HG02870 (cell line): Measurements from ENCODE around the gene DGKD.

Source experiments
- ATAC-seq: cut with Tn5 transposase; IDR thresholded peaks from one replicate; pipeline ENCODE4 v1.9.1; 2021; ENCODE audit warnings: mild to moderate bottlenecking, moderate library complexity; ENCODE audit not compliant: unreplicated experiment

Gene DGKD

GRCh38 chr2:233423552-233423860, 69.2 kb downstream of the DGKD start:
- ATAC-seq, result no peak

DNA sequence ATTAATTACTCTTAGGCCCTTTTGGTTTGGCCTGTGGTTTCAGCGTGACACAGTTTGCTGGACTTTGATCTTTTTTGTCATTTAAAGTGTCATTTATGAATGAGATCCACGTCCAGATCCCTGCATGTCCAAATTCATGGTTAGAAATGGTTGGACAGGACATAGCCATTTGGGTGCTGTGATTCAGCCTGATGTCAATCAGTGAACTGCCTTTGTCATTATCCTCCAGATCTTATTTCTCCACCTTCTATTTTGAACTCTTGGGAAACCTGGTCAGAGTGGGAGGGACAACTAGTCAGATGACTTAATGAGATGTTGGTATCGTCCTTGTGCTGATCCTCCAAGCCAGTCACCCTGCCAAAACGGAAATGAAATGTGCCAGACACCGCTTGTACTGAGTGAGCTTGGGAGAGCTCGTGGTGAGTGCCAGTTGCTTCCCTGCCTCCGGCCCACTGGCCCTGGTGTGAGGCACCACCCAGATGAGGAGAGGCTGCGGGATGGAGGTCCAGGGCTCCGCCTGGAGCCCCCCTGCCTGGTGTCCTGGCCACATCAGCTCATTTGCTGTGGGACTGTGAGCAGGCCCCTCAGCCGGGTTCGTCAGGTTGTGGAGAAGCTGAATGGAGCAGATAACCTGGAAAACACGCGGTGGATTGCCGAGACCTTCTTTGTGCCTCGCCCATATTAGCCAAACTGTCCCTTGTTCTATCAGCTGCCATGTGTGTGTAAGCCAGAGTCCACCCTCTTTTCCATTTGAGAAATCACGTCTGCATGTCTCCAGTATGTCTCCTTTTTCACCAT, 70.1 kb downstream of the DGKD start:
- ATAC-seq, result no peak

GRCh38 chr2:233426619-233427342, 72.5 kb downstream of the DGKD start:
- ATAC-seq, result no peak

DNA sequence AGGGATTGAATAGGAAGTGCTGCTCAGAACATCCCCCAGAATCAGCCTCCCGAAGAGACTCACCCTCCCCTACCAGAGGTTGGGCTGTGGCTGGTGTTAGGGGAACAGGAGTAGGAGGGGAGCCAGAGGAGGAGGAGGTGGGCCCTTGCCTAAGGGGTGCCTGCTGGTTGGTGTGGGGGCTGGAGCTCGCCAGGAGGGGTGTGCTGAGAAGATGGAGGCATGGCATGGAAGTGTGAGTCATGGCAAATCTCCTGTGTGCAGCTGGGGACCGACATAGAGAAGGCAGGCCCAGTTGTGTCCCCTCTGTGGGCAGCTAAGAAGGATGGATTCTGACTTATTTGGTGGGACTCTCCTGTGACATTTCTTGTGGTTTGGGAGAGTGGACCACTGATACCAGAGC, 73.7 kb downstream of the DGKD start:
- ATAC-seq, result no peak

DNA sequence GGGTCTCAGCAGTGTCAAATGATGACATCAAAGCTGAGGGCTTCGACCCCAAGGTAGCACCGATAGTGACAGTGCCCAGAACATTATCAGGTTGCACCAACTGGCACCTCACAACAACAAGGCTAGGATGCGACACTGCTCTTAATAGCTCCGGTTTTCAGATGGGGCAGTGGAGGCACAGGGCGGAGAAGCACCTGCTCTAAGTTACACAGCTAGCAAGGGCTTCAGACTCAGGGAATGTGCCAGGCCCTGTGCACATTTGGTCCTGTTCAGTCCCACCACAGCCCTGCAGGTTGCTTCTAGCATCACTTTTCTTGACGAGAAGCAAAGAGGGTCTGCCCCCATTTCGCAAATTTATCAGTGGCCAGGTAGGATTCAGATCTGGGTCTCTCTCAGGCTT, 74.1 kb downstream of the DGKD start:
- ATAC-seq, result no peak

GRCh38 chr2:233429175-233429897, 75.0 kb downstream of the DGKD start:
- ATAC-seq, result no peak

DNA sequence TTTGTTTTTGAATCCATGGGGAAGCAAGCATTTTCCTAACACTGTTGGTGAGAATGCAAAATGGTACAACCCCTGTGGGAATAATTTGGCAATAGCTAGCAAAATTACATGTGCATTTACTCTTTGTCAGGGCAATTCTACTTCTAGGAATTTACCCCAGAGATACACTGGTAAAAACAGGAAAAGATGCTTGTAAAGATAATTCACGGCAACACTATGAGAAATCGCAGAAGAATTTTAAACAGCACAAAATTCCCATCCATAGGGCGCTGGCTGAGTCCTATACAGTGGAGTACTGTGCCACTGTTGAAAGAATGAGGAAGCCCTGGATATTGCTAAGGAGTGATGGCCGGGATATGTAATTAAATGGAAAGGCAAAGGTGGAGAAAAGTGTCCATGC, 75.8 kb downstream of the DGKD start:
- ATAC-seq, result no peak

DNA sequence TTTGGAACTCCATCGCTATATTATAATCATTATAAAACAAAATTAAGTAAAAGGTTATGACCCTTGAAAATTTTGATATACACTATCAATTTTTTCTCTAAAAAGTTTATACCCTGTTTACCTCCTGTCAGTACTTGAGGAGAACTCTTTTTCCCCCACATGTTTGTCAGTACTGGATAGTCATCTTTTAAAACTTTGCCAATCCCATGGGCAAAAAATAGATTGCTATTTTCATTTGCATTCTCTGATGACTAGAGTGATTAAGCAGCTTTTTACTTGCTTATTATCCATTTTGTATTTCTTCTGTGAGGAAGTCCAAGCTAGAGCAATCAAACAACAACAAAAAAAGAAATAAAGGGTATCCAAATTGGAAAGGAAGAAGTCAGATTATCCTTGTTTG, 76.4 kb downstream of the DGKD start:
- ATAC-seq, result no peak

GRCh38 chr2:233433029-233433428, 78.7 kb downstream of the DGKD start:
- ATAC-seq, result no peak

DNA sequence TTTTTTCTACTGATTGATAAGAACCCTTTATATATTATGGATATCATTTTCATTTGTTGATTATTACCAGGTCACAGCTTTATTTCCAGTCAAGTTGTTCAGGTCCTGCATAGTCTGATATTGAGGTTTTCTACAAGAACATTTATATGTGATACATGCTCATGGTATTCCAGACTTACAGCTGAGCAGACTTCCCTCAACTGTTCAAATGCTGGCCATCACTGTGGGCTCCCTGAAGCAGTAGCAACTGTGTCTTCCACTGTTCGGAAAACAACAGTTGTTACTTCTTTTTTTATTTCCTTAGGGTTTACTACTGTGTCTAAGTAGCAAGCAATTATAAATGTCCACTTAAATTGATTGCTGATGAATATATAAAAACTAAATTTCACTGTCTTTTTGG, 79.5 kb downstream of the DGKD start:
- ATAC-seq, result no peak

- no peak for ATAC-seq
These were observed 80.5 kb downstream of the DGKD start for GRCh38 chr2:233434666-233435330.

DNA sequence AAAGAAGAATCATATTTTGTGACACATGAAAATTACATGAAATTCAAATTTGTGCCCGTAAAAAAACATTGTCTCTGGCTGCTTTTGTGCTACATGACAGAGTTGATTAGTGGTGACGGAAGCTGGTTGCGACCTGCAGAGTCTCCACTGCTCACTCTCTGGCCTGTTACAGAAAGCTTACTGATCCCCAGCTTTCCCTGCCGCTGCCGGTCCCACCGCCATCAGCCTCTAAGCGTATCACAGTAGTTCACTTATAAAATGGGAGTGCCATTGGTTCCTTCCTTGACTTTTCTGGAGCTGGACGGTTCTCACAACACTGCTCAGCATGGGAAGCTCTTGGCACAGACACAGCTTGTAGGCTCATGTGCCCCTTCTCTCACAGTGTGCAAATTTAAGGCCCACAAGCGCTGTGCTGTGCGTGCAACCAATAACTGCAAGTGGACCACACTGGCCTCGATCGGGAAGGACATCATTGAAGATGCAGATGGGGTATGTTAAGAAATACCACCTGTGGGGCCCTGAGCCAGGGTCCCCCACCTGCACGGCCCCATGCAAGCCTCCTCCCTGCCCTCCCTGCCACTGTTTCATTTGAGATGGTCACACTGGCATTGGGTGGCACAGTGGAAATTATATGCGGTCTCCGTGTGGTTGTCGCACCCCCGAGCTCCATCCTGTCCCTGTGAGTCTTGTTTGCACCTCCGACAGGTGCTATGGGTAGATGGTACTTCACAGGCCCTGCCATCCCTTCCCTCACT, 81.3 kb downstream of the DGKD start:
- no peak for ATAC-seq

- ATAC-seq, result no peak
These were observed 81.9 kb downstream of the DGKD start for GRCh38 chr2:233436191-233436581.

- ATAC-seq, result no peak
These were observed 82.6 kb downstream of the DGKD start for GRCh38 chr2:233436691-233437438.

DNA sequence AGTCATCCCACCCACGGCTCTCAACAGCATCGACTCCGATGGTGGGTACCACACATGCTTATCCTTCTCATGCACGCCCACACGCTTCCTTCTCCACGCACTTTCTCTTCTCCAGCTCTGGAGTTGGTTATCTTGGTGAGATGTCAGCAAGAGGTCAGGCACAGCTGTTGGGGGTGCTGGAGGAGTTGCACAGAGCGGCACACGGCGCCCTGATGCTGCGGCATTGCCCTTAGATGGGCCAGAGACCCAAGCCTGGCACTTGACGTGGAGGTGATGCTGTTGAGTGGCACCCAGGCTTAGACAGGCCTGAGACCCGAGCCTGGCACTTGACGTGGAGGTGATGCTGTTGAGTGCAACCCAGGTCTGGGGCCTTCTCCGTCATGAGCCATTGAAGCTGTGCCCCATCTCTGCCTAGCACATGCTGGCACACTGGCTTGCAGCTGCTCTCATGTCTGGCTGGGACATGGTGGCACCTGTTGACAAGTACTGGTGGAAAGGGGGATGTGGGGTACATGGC, 83.2 kb downstream of the DGKD start:
- no peak for ATAC-seq

DNA sequence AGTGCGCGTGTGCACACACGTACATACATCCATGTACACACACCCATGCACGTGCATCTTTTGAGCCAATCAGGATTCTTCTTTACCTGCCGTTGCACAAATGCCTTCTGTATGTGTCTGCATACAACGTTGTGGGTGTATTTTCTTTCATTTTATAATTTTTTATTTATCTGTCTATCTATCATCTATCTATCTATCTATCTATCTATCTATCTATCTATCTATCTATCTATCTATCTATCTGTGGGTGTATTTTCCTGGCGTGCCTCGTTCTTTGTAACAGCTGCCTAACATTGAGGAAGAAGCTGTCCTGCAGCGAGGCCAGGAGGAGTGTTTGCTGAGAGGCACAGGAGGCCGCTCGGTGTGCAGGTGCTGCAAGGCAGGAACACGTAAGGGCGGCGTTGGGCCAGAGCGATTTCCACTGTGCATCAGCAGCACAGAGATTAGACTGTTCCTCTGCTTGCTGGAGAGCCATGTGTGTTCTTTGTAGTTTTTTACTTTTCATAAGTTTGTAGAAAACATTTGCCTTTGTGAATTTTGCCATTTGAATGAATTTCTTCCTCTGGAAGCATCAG, 84.4 kb downstream of the DGKD start:
- ATAC-seq, result no peak

GRCh38 chr2:233439191-233439590, 84.9 kb downstream of the DGKD start:
- ATAC-seq, result no peak

- no peak for ATAC-seq
These were observed 86.0 kb downstream of the DGKD start for GRCh38 chr2:233440314-233440713.

GRCh38 chr2:233440714-233441113, 86.4 kb downstream of the DGKD start:
- ATAC-seq, result no peak
